Stomach (tissue), 9 donors: ENCODE results near the gene KCNJ12. TPM values are rescaled to one million over a fixed set of nuclear protein-coding genes. Genes with fewer than 3 reads are reported as not detected.
"Not testable (repeated sequence)": the region's sequence is repeated elsewhere in the genome, so short reads cannot be mapped to it uniquely, and the experiment has no call there.

ENCODE experiments used
- DNase-seq, 2 donors: peaks; one replicate each; pipeline versions ENCODE4 v3.0.0 to v3.0.0-alpha.2; 2013 to 2019
- H3K27ac ChIP-seq, 5 donors: fragments of 200-600 bp in 4 of 5; sonication (generic) in 4 of 5; one replicate each; pipeline ENCODE4 v1.5.1; 2013 to 2019; ENCODE audit warnings: mild to moderate bottlenecking in 1 of 5, moderate library complexity in 1 of 5
- H3K27me3 ChIP-seq, 3 donors: fragments of 200-600 bp; sonication (generic); one replicate each; pipeline ENCODE4 v1.5.1; 2017 to 2019; ENCODE audit warnings: mixed run types in 1 of 3
- H3K36me3 ChIP-seq, 4 donors: fragments of 200-600 bp; sonication (generic); 1 replicate in 3 of 4; 2 replicates in 1 of 4; pipeline ENCODE4 v1.5.1; 2016 to 2019
- H3K4me1 ChIP-seq, 4 donors: fragments of 200-600 bp; sonication (generic); one replicate each; pipeline ENCODE4 v1.5.1; 2016 to 2019
- H3K4me3 ChIP-seq, 4 donors: fragments of 200-600 bp; sonication (generic) in 3 of 4; one replicate each; pipeline ENCODE4 v1.5.1; 2016 to 2019; ENCODE audit warnings: mild to moderate bottlenecking in 1 of 4
- H3K9me3 ChIP-seq, 4 donors: fragments of 200-600 bp; sonication (generic); one replicate each; pipeline ENCODE4 v1.5.1; 2016 to 2019
- EP300 ChIP-seq: sonication (generic); formaldehyde crosslinking; IDR thresholded peaks from one replicate; pipeline ENCODE4 v1.6.1; 2017; ENCODE audit warnings: antibody characterized with exemption
- POLR2A ChIP-seq, 4 donors: fragments of 450-650 bp; IDR thresholded peaks; one replicate each; pipeline ENCODE4 v1.6.1; 2016; ENCODE audit warnings: antibody characterized with exemption in 4 of 4, control low read depth in 2 of 4, mild to moderate bottlenecking in 1 of 4, moderate library complexity in 1 of 4
- POLR2AphosphoS5 ChIP-seq, 3 donors: sonication (generic); formaldehyde crosslinking; IDR thresholded peaks; one replicate each; pipeline ENCODE4 v1.6.1; 2016; ENCODE audit warnings: antibody characterized with exemption in 3 of 3
- WGBS, 5 donors: extraction: QIAGEN DNeasy Blood & Tissue Kit in 3 of 5; methylation state at CpG; one replicate each; pipeline versions ENCODE4 v1.1.5 to v1.1.7; 2013 to 2018; 5-methylcytosine and 5-hydroxymethylcytosine counted together
- intact Hi-C: fragments of 100-400 bp; cut with DNase I; formaldehyde crosslinking; loops from one replicate; pipeline ENCODE4 v1.15.1; 2023; ENCODE audit warnings: low total_unique reads
- polyA plus RNA-seq, 3 donors: library from polyadenylated mRNA; stranded (reverse); fragments of 200-250 nt; gene quantifications; one replicate each; pipeline ENCODE4 v1.2.3, GENCODE V29; 2013
- total RNA-seq, 5 donors: library from RNA; depleted of rRNA; stranded (reverse); fragments of >200 nt; gene quantifications; one replicate each; pipeline versions ENCODE4 v1.1.0 to v1.2.3, GENCODE V29; 2014 to 2016
- TF ChIP-seq, protein P1 (sequence below), 7 experiments: fragments of 450-650 bp in 4 of 7; fragments of 200-600 bp in 3 of 7; sonication (generic) in 3 of 7; IDR thresholded peaks; one replicate each; pipeline ENCODE4 v1.5.1; 2016 to 2019; ENCODE audit warnings: antibody characterized with exemption in 7 of 7, control low read depth in 2 of 7, mild to moderate bottlenecking in 1 of 7
- donor health status: healthy with polysubstance abuse.
- donor health status: Bipolar disorder and iron deficiency.
- donor health status: healthy.

The KCNJ12 gene
- total and polyA plus RNA-seq, 8 donors, result under 0.01 to 10.5 (median 1.8) TPM; not detected in 1

DNA sequence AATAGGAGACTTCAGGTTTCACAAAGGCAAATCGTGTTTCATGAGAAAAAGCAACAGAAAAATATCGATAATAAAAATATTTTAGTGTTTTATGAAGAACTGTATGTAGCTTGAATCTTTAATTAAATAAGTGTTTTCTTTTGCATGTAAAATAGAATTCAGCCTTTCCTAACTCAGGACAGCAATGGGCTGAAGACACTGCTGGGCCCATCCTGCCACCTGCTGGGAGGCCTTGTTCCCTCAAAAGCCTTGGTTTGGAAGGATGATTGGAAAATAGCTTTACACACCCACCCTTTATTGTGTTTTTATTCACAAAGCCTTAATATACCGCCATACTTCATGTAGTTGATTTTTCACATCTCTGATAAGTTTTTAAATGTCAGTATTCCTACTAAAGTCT is 73.7 kb downstream of the KCNJ12 start:
- H3K4me3 ChIP-seq, result not testable (repeated sequence)
- TF ChIP-seq, protein P1, sequence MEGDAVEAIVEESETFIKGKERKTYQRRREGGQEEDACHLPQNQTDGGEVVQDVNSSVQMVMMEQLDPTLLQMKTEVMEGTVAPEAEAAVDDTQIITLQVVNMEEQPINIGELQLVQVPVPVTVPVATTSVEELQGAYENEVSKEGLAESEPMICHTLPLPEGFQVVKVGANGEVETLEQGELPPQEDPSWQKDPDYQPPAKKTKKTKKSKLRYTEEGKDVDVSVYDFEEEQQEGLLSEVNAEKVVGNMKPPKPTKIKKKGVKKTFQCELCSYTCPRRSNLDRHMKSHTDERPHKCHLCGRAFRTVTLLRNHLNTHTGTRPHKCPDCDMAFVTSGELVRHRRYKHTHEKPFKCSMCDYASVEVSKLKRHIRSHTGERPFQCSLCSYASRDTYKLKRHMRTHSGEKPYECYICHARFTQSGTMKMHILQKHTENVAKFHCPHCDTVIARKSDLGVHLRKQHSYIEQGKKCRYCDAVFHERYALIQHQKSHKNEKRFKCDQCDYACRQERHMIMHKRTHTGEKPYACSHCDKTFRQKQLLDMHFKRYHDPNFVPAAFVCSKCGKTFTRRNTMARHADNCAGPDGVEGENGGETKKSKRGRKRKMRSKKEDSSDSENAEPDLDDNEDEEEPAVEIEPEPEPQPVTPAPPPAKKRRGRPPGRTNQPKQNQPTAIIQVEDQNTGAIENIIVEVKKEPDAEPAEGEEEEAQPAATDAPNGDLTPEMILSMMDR (IDR thresholded peaks at IDR 0.05), result peak in 3 of 7 experiments; percentile 24 to 45 (median 26)

DNA sequence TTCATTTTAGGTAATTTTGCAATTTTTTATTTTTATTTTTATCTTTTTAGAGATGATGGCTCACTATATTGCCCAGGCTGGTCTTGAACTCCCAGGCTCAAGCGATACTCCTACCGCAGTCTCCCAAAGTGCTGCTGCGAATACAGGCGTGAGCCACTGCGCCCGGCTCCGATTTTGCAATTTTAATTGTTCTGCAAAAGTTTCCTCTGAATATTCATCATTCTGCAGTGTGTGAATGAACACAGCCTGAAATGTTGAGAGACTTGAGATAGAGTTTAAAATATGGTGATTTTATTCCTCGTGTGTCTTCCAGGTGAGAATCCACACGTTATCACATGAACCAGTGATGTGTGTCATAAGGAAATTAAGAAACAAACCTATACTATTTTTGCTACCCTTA is 75.8 kb downstream of the KCNJ12 start:
- no peak for DNase-seq
- no peak overlapping the region for H3K27ac ChIP-seq
- 60 to 67% (median 62%) methylated on average over 9 of the region's 9 CpGs for WGBS, 5 donors
- H3K9me3 ChIP-seq, result no peaks in the 10 kb centered on the region
- H3K27me3 ChIP-seq, result peaks cover 0 to 8% (median 0%) of the 10 kb centered on the region in 3 donors
- H3K4me1 ChIP-seq, result peaks cover 9 to 23% (median 16%) of the 10 kb centered on the region in 4 donors
- TF ChIP-seq POLR2A (IDR thresholded peaks at IDR 0.05) (no peak), EP300 (no peak)
- no peaks in the 10 kb centered on the region for H3K36me3 ChIP-seq
- intact Hi-C loops, result loop anchor here (10.0 kb wide), 1 partner anchor 137 kb away; no protein-coding TSS in a partner anchor
- H3K4me3 ChIP-seq, result no peak overlapping the region

More for the DNA sequence above, 73.7 kb downstream of the KCNJ12 start:
- WGBS, 5 donors, result 53 to 62% (median 60%) methylated on average over 3 of the region's 3 CpGs
- not testable (repeated sequence) for H3K9me3 ChIP-seq, H3K36me3 ChIP-seq, H3K27ac ChIP-seq, H3K27me3 ChIP-seq, DNase-seq
- intact Hi-C loops, result loop anchor here (10.0 kb wide), 1 partner anchor 135 kb away; no protein-coding TSS in a partner anchor
- peaks cover 9 to 18% (median 10%) of the 10 kb centered on the region in 4 donors for H3K4me1 ChIP-seq

DNA sequence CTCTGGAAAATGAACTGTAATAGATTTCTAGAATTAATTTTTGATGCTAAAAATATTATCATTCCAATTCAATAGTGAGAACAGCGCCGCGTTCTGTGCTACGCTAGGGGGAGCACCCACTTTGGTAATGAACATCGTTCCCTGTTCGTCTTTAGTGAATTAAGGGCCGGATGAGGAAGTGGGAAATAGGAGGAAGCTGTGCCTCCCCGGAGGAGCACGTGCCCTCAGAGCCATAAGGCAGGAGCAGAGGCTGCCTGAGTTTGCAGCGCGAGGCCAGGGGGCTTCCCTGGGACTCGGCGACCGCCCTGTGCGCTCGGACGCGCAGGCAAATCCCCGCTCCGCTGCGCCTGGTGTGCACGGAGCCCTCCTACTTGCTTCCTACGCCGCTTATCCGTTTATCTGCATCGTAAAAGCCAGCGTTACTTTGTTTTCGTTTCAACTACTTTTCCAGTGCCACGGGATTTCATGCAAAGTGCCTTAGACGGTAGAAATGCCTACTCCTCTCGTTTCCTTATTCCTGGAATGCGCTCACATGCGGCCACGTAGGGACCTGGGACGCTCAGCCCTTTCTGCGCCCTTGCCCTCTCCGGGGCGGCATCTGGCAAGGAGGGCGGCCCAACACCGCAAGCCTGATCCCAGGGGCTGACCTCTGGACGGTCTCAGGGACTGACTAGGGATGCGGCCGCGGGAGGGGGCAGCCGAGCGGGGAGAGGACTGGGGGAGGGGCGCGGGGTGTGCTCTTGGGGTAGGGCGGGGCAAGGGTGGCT is 76.4 kb downstream of the KCNJ12 start:
- TF ChIP-seq, protein P1 (IDR thresholded peaks at IDR 0.05), result peak in 5 of 7 experiments; percentile 43 to 55 (median 49)
- peak in 1 of 3 donors; percentile 62 for TF ChIP-seq POLR2AphosphoS5 (IDR thresholded peaks at IDR 0.05)
- TF ChIP-seq POLR2A (IDR thresholded peaks at IDR 0.05), result no peak
- WGBS, 5 donors, result 10 to 17% (median 12%) methylated on average over 40 to 49 of the region's 49 CpGs
- Histone ChIP-seq H3K4me3 (peak overlapping the region; percentile 23 to 38 (median 32)), H3K36me3 (no peaks in the 10 kb centered on the region), H3K27ac (peak overlapping the region in 1 of 5 donors; percentile 38), H3K4me1 (peaks cover 12 to 29% (median 22%) of the 10 kb centered on the region in 4 donors), H3K9me3 (no peaks in the 10 kb centered on the region), H3K27me3 (peaks cover 0 to 9% (median 0%) of the 10 kb centered on the region in 3 donors)
- intact Hi-C loops, result loop anchor here (10.0 kb wide), 1 partner anchor 138 kb away; no protein-coding TSS in a partner anchor
- DNase-seq, result peak; percentile 45 to 88

DNA sequence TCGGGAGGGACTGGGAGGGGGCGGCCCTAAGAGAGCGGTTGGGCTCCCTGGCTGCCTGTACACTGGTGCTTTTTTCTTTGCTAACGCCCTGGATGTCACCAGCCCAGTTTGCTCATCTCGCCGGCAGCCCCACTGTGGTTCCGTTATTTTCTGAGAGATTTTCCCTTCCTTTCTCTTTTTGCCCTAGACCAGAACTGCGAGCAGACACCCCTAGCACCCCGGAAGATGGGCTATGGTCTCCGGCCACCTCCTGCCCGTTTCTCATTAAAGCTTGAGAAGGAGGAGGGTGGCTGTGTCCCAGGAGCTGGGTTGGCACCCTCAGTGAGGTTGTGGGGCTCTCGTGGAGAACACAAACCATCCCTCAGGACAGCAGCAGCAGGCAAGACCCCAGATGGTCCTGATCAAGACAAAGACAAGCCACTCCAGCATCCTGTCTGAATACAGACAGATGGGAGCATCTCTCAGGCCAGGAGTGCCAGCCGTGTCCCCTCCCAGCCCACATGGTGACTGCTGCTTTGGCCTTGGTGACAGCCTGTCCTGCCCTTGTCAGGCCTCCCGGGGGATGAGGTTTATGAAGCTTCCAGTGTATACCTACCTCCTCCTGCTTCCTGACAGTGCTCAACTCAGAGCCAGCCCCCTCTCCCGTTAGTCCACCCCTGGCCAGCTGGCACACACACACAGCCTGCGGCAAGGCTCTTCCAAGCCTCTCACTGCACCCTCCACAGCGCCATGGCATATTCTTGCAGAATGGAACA is 77.2 kb downstream of the KCNJ12 start:
- DNase-seq, result no peak
- peaks cover 0 to 16% (median 0%) of the 10 kb centered on the region in 3 donors for H3K27me3 ChIP-seq
- no peaks in the 10 kb centered on the region for H3K9me3 ChIP-seq
- no peak for TF ChIP-seq EP300
- no peak for TF ChIP-seq POLR2AphosphoS5 (IDR thresholded peaks at IDR 0.05)
- TF ChIP-seq, protein P1 (IDR thresholded peaks at IDR 0.05), result no peak
- TF ChIP-seq POLR2A (IDR thresholded peaks at IDR 0.05), result no peak
- H3K4me3 ChIP-seq, result peak overlapping the region; percentile 23 to 38 (median 32)
- intact Hi-C loops, result loop anchor here (10.0 kb wide), 1 partner anchor 139 kb away; no protein-coding TSS in a partner anchor
- H3K27ac ChIP-seq, result no peak overlapping the region
- 74 to 81% (median 78%) methylated on average over 14 to 17 of the region's 17 CpGs for WGBS, 5 donors
- no peaks in the 10 kb centered on the region for H3K36me3 ChIP-seq
- H3K4me1 ChIP-seq, result peaks cover 12 to 31% (median 22%) of the 10 kb centered on the region in 4 donors

DNA sequence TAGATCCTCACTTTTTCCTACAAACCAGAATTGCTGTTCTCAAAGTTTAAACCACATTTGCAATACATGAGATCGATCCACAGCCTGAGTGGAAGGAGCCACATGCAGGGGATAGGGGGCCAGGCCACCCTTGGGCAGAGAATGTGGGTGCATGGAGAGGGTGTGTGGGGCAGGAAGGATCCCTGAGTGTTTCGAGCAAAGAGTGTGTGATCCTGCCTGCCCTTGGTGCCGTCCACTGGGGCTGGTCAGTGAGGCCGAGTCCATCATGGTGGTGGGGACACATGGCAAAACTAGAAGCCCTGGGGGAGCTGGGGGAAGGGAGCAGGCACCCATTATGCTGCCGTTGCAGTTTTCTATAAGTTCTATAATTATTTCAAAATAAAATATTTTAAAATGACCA is 77.8 kb downstream of the KCNJ12 start:
- not testable (repeated sequence) for H3K27ac ChIP-seq, H3K9me3 ChIP-seq, DNase-seq, H3K4me3 ChIP-seq, H3K36me3 ChIP-seq
- 87 to 93% (median 91%) methylated on average over 5 of the region's 5 CpGs for WGBS, 5 donors
- intact Hi-C loops, result loop anchor here (10.0 kb wide), 1 partner anchor 139 kb away; no protein-coding TSS in a partner anchor
- Histone ChIP-seq H3K27me3 (peaks cover 0 to 16% (median 0%) of the 10 kb centered on the region in 3 donors), H3K4me1 (peaks cover 12 to 31% (median 22%) of the 10 kb centered on the region in 4 donors)
